ENCODE data around the gene LRRTM4.
A peak's percentile ranks its signal among the peaks of the same experiment; 100 is the strongest.

The LRRTM4 gene

GRCh38 chr2:77521931-77522470, at the start of gene LRRTM4:
Gene LRRTM4, minus strand, starts transcription at chr2:77522376.
- Histone ChIP-seq H3K27ac (peak within 1 kb of the TSS in 1 of 21 experiments; percentile 52), H3K4me3 (peak within 1 kb of the TSS in 1 of 7 experiments; percentile 16)

- H3K27ac ChIP-seq = no peak overlapping the region
- no peak overlapping the region for H3K4me3 ChIP-seq
Measured at GRCh38 chr2:77571545-77571944, 49.4 kb upstream of the LRRTM4 start.

GRCh38 chr2:77567723-77568122, 45.5 kb upstream of the LRRTM4 start:
- no peak overlapping the region for H3K4me3 ChIP-seq
- no peak overlapping the region for H3K27ac ChIP-seq

- no peak overlapping the region for H3K4me3 ChIP-seq
- no peak overlapping the region for H3K27ac ChIP-seq
Measured at GRCh38 chr2:77566582-77566981, 44.4 kb upstream of the LRRTM4 start.

- no peak overlapping the region for H3K27ac ChIP-seq
Measured at GRCh38 chr2:77566131-77566530, 44.0 kb upstream of the LRRTM4 start.

GRCh38 chr2:77552956-77553355, 30.8 kb upstream of the LRRTM4 start:
- H3K27ac ChIP-seq = no peak overlapping the region
- no peak overlapping the region for H3K4me3 ChIP-seq

More at GRCh38 chr2:77566131-77566530, 44.0 kb upstream of the LRRTM4 start:
- H3K4me3 ChIP-seq = no peak overlapping the region

GRCh38 chr2:77538031-77538430, 15.9 kb upstream of the LRRTM4 start:
- no peak overlapping the region for H3K27ac ChIP-seq
- no peak overlapping the region for H3K4me3 ChIP-seq

- H3K27ac ChIP-seq = no peak overlapping the region
- H3K4me3 ChIP-seq = no peak overlapping the region
Measured at GRCh38 chr2:77522888-77523287, 712 bp upstream of the LRRTM4 start.

GRCh38 chr2:77521548-77521891, 656 bp downstream of the LRRTM4 start:
- Histone ChIP-seq H3K4me3 (peak overlapping the region in 1 of 7 experiments; percentile 16), H3K27ac (peak overlapping the region in 1 of 21 experiments; percentile 52)

- Histone ChIP-seq H3K27ac (peak overlapping the region in 1 of 21 experiments; percentile 52), H3K4me3 (peak overlapping the region in 1 of 7 experiments; percentile 16)
Measured at GRCh38 chr2:77520641-77521547, 1.3 kb downstream of the LRRTM4 start.

GRCh38 chr2:77519888-77520506, 2.2 kb downstream of the LRRTM4 start:
- Histone ChIP-seq H3K27ac (peak overlapping the region in 1 of 21 experiments; percentile 52), H3K4me3 (peak overlapping the region in 1 of 7 experiments; percentile 16)

GRCh38 chr2:77519164-77519887, 2.9 kb downstream of the LRRTM4 start:
- peak overlapping the region in 1 of 7 experiments; percentile 16 for H3K4me3 ChIP-seq
- peak overlapping the region in 1 of 21 experiments; percentile 52 for H3K27ac ChIP-seq

GRCh38 chr2:77518311-77518710, 3.9 kb downstream of the LRRTM4 start:
- peak overlapping the region in 1 of 21 experiments; percentile 52 for H3K27ac ChIP-seq
- peak overlapping the region in 1 of 7 experiments; percentile 17 for H3K4me3 ChIP-seq

GRCh38 chr2:77513191-77513590, 9.0 kb downstream of the LRRTM4 start:
- H3K27ac ChIP-seq = peak overlapping the region in 1 of 21 experiments; percentile 16
- no peak overlapping the region for H3K4me3 ChIP-seq

GRCh38 chr2:77512507-77512906, 9.7 kb downstream of the LRRTM4 start:
- Histone ChIP-seq H3K27ac (peak overlapping the region in 1 of 21 experiments; percentile 16), H3K4me3 (no peak overlapping the region)

GRCh38 chr2:77508511-77508910, 13.7 kb downstream of the LRRTM4 start:
- H3K27ac ChIP-seq = peak overlapping the region in 1 of 21 experiments; percentile 34

GRCh38 chr2:77507657-77508056, 14.5 kb downstream of the LRRTM4 start:
- H3K27ac ChIP-seq = peak overlapping the region in 1 of 21 experiments; percentile 34
- no peak overlapping the region for H3K4me3 ChIP-seq

More at GRCh38 chr2:77508511-77508910, 13.7 kb downstream of the LRRTM4 start:
- no peak overlapping the region for H3K4me3 ChIP-seq

- H3K4me3 ChIP-seq = no peak overlapping the region
Measured at GRCh38 chr2:77488141-77488540, 34.0 kb downstream of the LRRTM4 start.

GRCh38 chr2:77487074-77487803, 34.9 kb downstream of the LRRTM4 start:
- Histone ChIP-seq H3K27ac (no peak overlapping the region), H3K4me3 (no peak overlapping the region)

More at GRCh38 chr2:77488141-77488540, 34.0 kb downstream of the LRRTM4 start:
- no peak overlapping the region for H3K27ac ChIP-seq
